Measurements from ENCODE around the gene SEC22A. TPM values are rescaled to one million over a fixed set of nuclear protein-coding genes. Genes with fewer than 3 reads are reported as not detected.

SEC22A gene
- polyA plus RNA-seq, 4 donors: 4.6 to 17.3 (median 8.3) TPM

DNA sequence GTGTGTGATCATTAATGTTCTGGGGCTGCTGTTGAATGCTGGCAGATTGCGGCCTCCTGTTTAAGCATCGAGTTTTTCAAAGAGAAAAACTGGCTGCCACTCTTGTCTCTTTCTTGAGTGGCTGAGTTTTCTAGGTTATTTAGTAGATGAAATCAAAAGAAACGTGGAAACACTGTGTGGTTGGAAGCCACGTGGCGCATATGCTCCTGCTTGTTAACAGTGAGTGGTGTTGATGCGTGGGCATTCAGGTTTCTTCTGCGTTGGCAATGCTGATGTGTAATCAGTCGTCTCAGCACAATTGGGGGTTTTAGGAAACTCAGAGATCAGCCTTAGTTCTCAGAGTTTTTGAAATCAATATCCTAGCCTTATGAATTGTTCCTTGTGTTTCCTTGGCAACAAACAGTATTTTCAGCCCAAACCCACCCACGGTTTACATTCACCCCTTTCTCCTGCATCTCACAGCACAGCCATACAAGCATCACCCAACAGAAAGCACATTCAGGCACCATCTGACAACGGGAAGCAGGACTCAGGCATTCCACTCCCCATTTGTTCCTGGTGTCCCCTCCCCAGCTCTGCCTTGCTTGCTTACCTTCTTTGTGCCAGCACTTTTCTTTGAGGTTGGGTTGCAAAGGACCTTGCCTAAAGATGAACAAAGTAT is 74.7 kb downstream of the SEC22A start:
- no peaks in the 10 kb centered on the region for H3K9me3 ChIP-seq (ENCODE audit: control insufficient read depth in 2 of 2, insufficient read depth in 1 of 2, low read depth in 1 of 2, low read length in 1 of 2)
- DNase-seq (no peak), FAIRE-seq (no peak)
- no peak overlapping the region for H3K4me3 ChIP-seq (ENCODE audit: low read depth in 1 of 3, low read length in 3 of 3)
- H3K4me1 ChIP-seq (ENCODE audit: control insufficient read depth in 3 of 3, insufficient read depth in 2 of 3, low read depth in 1 of 3, low read length in 2 of 3): no peaks in the 10 kb centered on the region
- 84 to 87% (median 86%) methylated on average over 10 of the region's 10 CpGs for WGBS, 3 donors
- H3K36me3 ChIP-seq (ENCODE audit: control insufficient read depth in 3 of 3, insufficient read depth in 2 of 3, low read depth in 1 of 3, low read length in 3 of 3): peaks cover 0 to 5% (median 4%) of the 10 kb centered on the region in 3 donors
- no peak overlapping the region for H3K27ac ChIP-seq (ENCODE audit: low read depth in 1 of 3, low read length in 2 of 3)
- no peaks in the 10 kb centered on the region for H3K27me3 ChIP-seq (ENCODE audit: control insufficient read depth in 3 of 3, insufficient read depth in 3 of 3, low read length in 3 of 3)

GRCh38 chr3:123277106-123277505 is 75.4 kb downstream of the SEC22A start:
- H3K27ac ChIP-seq (ENCODE audit: low read depth in 1 of 3, low read length in 2 of 3): no peak overlapping the region
- H3K4me1 ChIP-seq (ENCODE audit: control insufficient read depth in 3 of 3, insufficient read depth in 2 of 3, low read depth in 1 of 3, low read length in 2 of 3): no peaks in the 10 kb centered on the region
- DNase-seq: no peak
- H3K36me3 ChIP-seq (ENCODE audit: control insufficient read depth in 3 of 3, insufficient read depth in 2 of 3, low read depth in 1 of 3, low read length in 3 of 3): peaks cover 0 to 4% (median 0%) of the 10 kb centered on the region in 3 donors
- 81 to 91% (median 88%) methylated on average over 6 of the region's 6 CpGs for WGBS, 3 donors
- no peak for FAIRE-seq
- H3K27me3 ChIP-seq (ENCODE audit: control insufficient read depth in 3 of 3, insufficient read depth in 3 of 3, low read length in 3 of 3): no peaks in the 10 kb centered on the region
- no peak overlapping the region for H3K4me3 ChIP-seq (ENCODE audit: low read depth in 1 of 3, low read length in 3 of 3)
- H3K9me3 ChIP-seq (ENCODE audit: control insufficient read depth in 2 of 2, insufficient read depth in 1 of 2, low read depth in 1 of 2, low read length in 1 of 2): no peaks in the 10 kb centered on the region

GRCh38 chr3:123278446-123278845 is 76.7 kb downstream of the SEC22A start:
- H3K4me3 ChIP-seq (ENCODE audit: low read depth in 1 of 3, low read length in 3 of 3): no peak overlapping the region
- FAIRE-seq: no peak
- no peaks in the 10 kb centered on the region for H3K27me3 ChIP-seq (ENCODE audit: control insufficient read depth in 3 of 3, insufficient read depth in 3 of 3, low read length in 3 of 3)
- H3K4me1 ChIP-seq (ENCODE audit: control insufficient read depth in 3 of 3, insufficient read depth in 2 of 3, low read depth in 1 of 3, low read length in 2 of 3): no peaks in the 10 kb centered on the region
- WGBS, 3 donors: 81 to 90% (median 82%) methylated on average over 5 of the region's 5 CpGs
- peaks cover 0 to 10% (median 0%) of the 10 kb centered on the region in 3 donors for H3K36me3 ChIP-seq (ENCODE audit: control insufficient read depth in 3 of 3, insufficient read depth in 2 of 3, low read depth in 1 of 3, low read length in 3 of 3)
- no peak overlapping the region for H3K27ac ChIP-seq (ENCODE audit: low read depth in 1 of 3, low read length in 2 of 3)
- no peaks in the 10 kb centered on the region for H3K9me3 ChIP-seq (ENCODE audit: control insufficient read depth in 2 of 2, insufficient read depth in 1 of 2, low read depth in 1 of 2, low read length in 1 of 2)
- no peak for DNase-seq

DNA sequence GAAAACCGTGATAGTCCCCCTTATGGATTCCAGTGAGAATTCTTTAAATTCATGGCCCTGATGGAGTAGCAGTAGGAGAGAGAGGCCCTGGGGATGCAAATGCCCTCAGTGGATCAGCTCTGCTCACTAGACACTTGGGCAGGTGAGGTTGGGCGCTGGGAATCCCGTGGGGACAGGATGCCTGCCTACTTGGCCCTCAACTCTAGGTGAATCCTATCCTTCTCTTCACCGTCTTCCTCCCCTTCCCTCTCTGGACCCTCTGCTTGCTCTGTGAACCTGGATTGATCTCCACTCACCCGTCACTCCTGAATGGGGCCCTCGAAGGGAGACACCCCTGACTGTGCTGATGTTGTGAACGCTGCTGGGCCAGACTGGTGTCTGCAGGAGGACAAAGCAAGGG is 77.4 kb downstream of the SEC22A start:
- Histone ChIP-seq H3K36me3 (ENCODE audit: control insufficient read depth in 3 of 3, insufficient read depth in 2 of 3, low read depth in 1 of 3, low read length in 3 of 3) (peaks cover 0 to 15% (median 0%) of the 10 kb centered on the region in 3 donors), H3K4me1 (ENCODE audit: control insufficient read depth in 3 of 3, insufficient read depth in 2 of 3, low read depth in 1 of 3, low read length in 2 of 3) (no peaks in the 10 kb centered on the region), H3K4me3 (ENCODE audit: low read depth in 1 of 3, low read length in 3 of 3) (no peak overlapping the region), H3K27ac (ENCODE audit: low read depth in 1 of 3, low read length in 2 of 3) (no peak overlapping the region), H3K27me3 (ENCODE audit: control insufficient read depth in 3 of 3, insufficient read depth in 3 of 3, low read length in 3 of 3) (no peaks in the 10 kb centered on the region), H3K9me3 (ENCODE audit: control insufficient read depth in 2 of 2, insufficient read depth in 1 of 2, low read depth in 1 of 2, low read length in 1 of 2) (no peaks in the 10 kb centered on the region)
- 73 to 87% (median 83%) methylated on average over 7 of the region's 7 CpGs for whole genome bisulfite sequencing, 3 donors
- DNase-seq (no peak), FAIRE-seq (no peak)

- no peak for FAIRE-seq
- Histone ChIP-seq H3K4me1 (ENCODE audit: control insufficient read depth in 3 of 3, insufficient read depth in 2 of 3, low read depth in 1 of 3, low read length in 2 of 3) (no peaks in the 10 kb centered on the region), H3K9me3 (ENCODE audit: control insufficient read depth in 2 of 2, insufficient read depth in 1 of 2, low read depth in 1 of 2, low read length in 1 of 2) (no peaks in the 10 kb centered on the region), H3K36me3 (ENCODE audit: control insufficient read depth in 3 of 3, insufficient read depth in 2 of 3, low read depth in 1 of 3, low read length in 3 of 3) (peaks cover 0 to 38% (median 0%) of the 10 kb centered on the region in 3 donors), H3K27ac (ENCODE audit: low read depth in 1 of 3, low read length in 2 of 3) (no peak overlapping the region), H3K4me3 (ENCODE audit: low read depth in 1 of 3, low read length in 3 of 3) (no peak overlapping the region), H3K27me3 (ENCODE audit: control insufficient read depth in 3 of 3, insufficient read depth in 3 of 3, low read length in 3 of 3) (no peaks in the 10 kb centered on the region)
- WGBS, 3 donors: 88 to 95% (median 93%) methylated on average over 3 of the region's 3 CpGs
- no peak for DNase-seq
These were observed 79.7 kb downstream of the SEC22A start for GRCh38 chr3:123281406-123281805.

GRCh38 chr3:123281929-123282328 is 80.2 kb downstream of the SEC22A start:
- no peak overlapping the region for H3K27ac ChIP-seq (ENCODE audit: low read depth in 1 of 3, low read length in 2 of 3)
- 92 to 100% (median 98%) methylated on average over 2 of the region's 2 CpGs for WGBS, 3 donors
- FAIRE-seq: no peak

GRCh38 chr3:123282461-123282860 is 80.7 kb downstream of the SEC22A start:
- no peaks in the 10 kb centered on the region for H3K27me3 ChIP-seq (ENCODE audit: control insufficient read depth in 3 of 3, insufficient read depth in 3 of 3, low read length in 3 of 3)
- WGBS, 3 donors: 84 to 87% (median 85%) methylated on average over 8 of the region's 8 CpGs
- H3K27ac ChIP-seq (ENCODE audit: low read depth in 1 of 3, low read length in 2 of 3): no peak overlapping the region
- H3K4me3 ChIP-seq (ENCODE audit: low read depth in 1 of 3, low read length in 3 of 3): no peak overlapping the region
- FAIRE-seq (no peak), DNase-seq (no peak)
- H3K36me3 ChIP-seq (ENCODE audit: control insufficient read depth in 3 of 3, insufficient read depth in 2 of 3, low read depth in 1 of 3, low read length in 3 of 3): peaks cover 0 to 43% (median 0%) of the 10 kb centered on the region in 3 donors
- H3K4me1 ChIP-seq (ENCODE audit: control insufficient read depth in 3 of 3, insufficient read depth in 2 of 3, low read depth in 1 of 3, low read length in 2 of 3): no peaks in the 10 kb centered on the region
- no peaks in the 10 kb centered on the region for H3K9me3 ChIP-seq (ENCODE audit: control insufficient read depth in 2 of 2, insufficient read depth in 1 of 2, low read depth in 1 of 2, low read length in 1 of 2)

More at GRCh38 chr3:123281929-123282328, 80.2 kb downstream of the SEC22A start:
- Histone ChIP-seq H3K4me1 (ENCODE audit: control insufficient read depth in 3 of 3, insufficient read depth in 2 of 3, low read depth in 1 of 3, low read length in 2 of 3) (no peaks in the 10 kb centered on the region), H3K9me3 (ENCODE audit: control insufficient read depth in 2 of 2, insufficient read depth in 1 of 2, low read depth in 1 of 2, low read length in 1 of 2) (no peaks in the 10 kb centered on the region), H3K27me3 (ENCODE audit: control insufficient read depth in 3 of 3, insufficient read depth in 3 of 3, low read length in 3 of 3) (no peaks in the 10 kb centered on the region), H3K4me3 (ENCODE audit: low read depth in 1 of 3, low read length in 3 of 3) (no peak overlapping the region), H3K36me3 (ENCODE audit: control insufficient read depth in 3 of 3, insufficient read depth in 2 of 3, low read depth in 1 of 3, low read length in 3 of 3) (peaks cover 0 to 42% (median 0%) of the 10 kb centered on the region in 3 donors)
- no peak for DNase-seq

GRCh38 chr3:123283074-123283473 is 81.3 kb downstream of the SEC22A start:
- 54 to 75% (median 66%) methylated on average over 9 of the region's 9 CpGs for WGBS, 3 donors
- Histone ChIP-seq H3K27me3 (ENCODE audit: control insufficient read depth in 3 of 3, insufficient read depth in 3 of 3, low read length in 3 of 3) (no peaks in the 10 kb centered on the region), H3K27ac (ENCODE audit: low read depth in 1 of 3, low read length in 2 of 3) (no peak overlapping the region), H3K9me3 (ENCODE audit: control insufficient read depth in 2 of 2, insufficient read depth in 1 of 2, low read depth in 1 of 2, low read length in 1 of 2) (no peaks in the 10 kb centered on the region), H3K4me1 (ENCODE audit: control insufficient read depth in 3 of 3, insufficient read depth in 2 of 3, low read depth in 1 of 3, low read length in 2 of 3) (no peaks in the 10 kb centered on the region), H3K36me3 (ENCODE audit: control insufficient read depth in 3 of 3, insufficient read depth in 2 of 3, low read depth in 1 of 3, low read length in 3 of 3) (peaks cover 0 to 45% (median 0%) of the 10 kb centered on the region in 3 donors), H3K4me3 (ENCODE audit: low read depth in 1 of 3, low read length in 3 of 3) (no peak overlapping the region)
- DNase-seq: no peak
- no peak for FAIRE-seq
